HepG2 (cell line): ENCODE measurements around the gene GPS2. TPM values are rescaled to one million over a fixed set of nuclear protein-coding genes. Genes with fewer than 3 reads are reported as not detected.
A peak's percentile ranks its signal among the peaks of the same experiment; 100 is the strongest.

ENCODE experiments used
- CHD2 ChIP-seq: IDR thresholded peaks from 2 replicates; pipeline ENCODE4 v1.6.1; 2011; ENCODE audit warnings: low read depth, low read length, improper control_type of control experiment
- ELF1 ChIP-seq: sonication (generic); formaldehyde crosslinking; IDR thresholded peaks from 2 replicates; pipeline ENCODE4 v1.4.0; 2020; ENCODE audit warnings: missing genetic modification reagents
- FOXM1 ChIP-seq: sonication (generic); formaldehyde crosslinking; IDR thresholded peaks from 2 replicates; pipeline ENCODE4 v1.5.0; 2020; ENCODE audit warnings: missing genetic modification reagents
- GATA4 ChIP-seq: sonication (generic); IDR thresholded peaks from 2 replicates; pipeline ENCODE4 v1.6.1; 2016; ENCODE audit warnings: antibody characterized with exemption, low read depth, borderline replicate concordance
- KDM5B ChIP-seq: sonication (generic); formaldehyde crosslinking; IDR thresholded peaks from 2 replicates; pipeline ENCODE4 v1.4.0; 2020; ENCODE audit warnings: missing genetic modification reagents, mild to moderate bottlenecking, borderline replicate concordance
- MED13 ChIP-seq: sonication (generic); formaldehyde crosslinking; IDR thresholded peaks from 2 replicates; pipeline ENCODE4 v1.5.0; 2020; ENCODE audit warnings: missing genetic modification reagents
- MLXIP ChIP-seq: sonication (generic); formaldehyde crosslinking; IDR thresholded peaks from 2 replicates; pipeline ENCODE4 v1.9.0; 2021; ENCODE audit warnings: missing genetic modification reagents, borderline replicate concordance
- SPEN ChIP-seq: sonication (generic); formaldehyde crosslinking; IDR thresholded peaks from 2 replicates; pipeline ENCODE4 v1.5.1; 2020; ENCODE audit warnings: low read depth, mild to moderate bottlenecking, missing genetic modification reagents
- TFDP1 ChIP-seq: IDR thresholded peaks from 2 replicates; pipeline ENCODE4 v1.6.1; 2016; ENCODE audit warnings: missing compliant biosample characterization, missing genetic modification reagents, borderline replicate concordance
- YEATS4 ChIP-seq: sonication (generic); formaldehyde crosslinking; IDR thresholded peaks from 2 replicates; pipeline ENCODE4 v1.4.0; 2020; ENCODE audit warnings: missing genetic modification reagents, borderline replicate concordance
- ZBTB21 ChIP-seq: sonication (generic); formaldehyde crosslinking; IDR thresholded peaks from 2 replicates; pipeline ENCODE4 v1.4.0; 2020; ENCODE audit warnings: missing genetic modification reagents
- ZBTB33 ChIP-seq: sonication (generic); formaldehyde crosslinking; IDR thresholded peaks from 2 replicates; pipeline ENCODE4 v1.4.0; 2020; ENCODE audit warnings: missing genetic modification reagents
- ZFP37 ChIP-seq: sonication (generic); formaldehyde crosslinking; IDR thresholded peaks from 2 replicates; pipeline ENCODE4 v1.4.0; 2020; ENCODE audit warnings: missing genetic modification reagents, borderline replicate concordance
- ZNF230 ChIP-seq: sonication (generic); formaldehyde crosslinking; IDR thresholded peaks from 2 replicates; pipeline ENCODE4 v1.4.0; 2020; ENCODE audit warnings: mild to moderate bottlenecking, missing genetic modification reagents
- ZNF333 ChIP-seq: sonication (generic); formaldehyde crosslinking; IDR thresholded peaks from 2 replicates; pipeline ENCODE4 v1.4.0; 2020; ENCODE audit warnings: mild to moderate bottlenecking, missing genetic modification reagents, borderline replicate concordance
- ZNF431 ChIP-seq: sonication (generic); formaldehyde crosslinking; IDR thresholded peaks from 2 replicates; pipeline ENCODE4 v1.9.0; 2022; ENCODE audit warnings: missing genetic modification reagents, low read depth, mild to moderate bottlenecking, borderline replicate concordance
- ZNF546 ChIP-seq: sonication (generic); formaldehyde crosslinking; conservative IDR thresholded peaks from 2 replicates; pipeline ENCODE4 v1.8.1; 2023; ENCODE audit warnings: mild to moderate bottlenecking, missing genetic modification reagents
- ZNF720 ChIP-seq: sonication (generic); formaldehyde crosslinking; IDR thresholded peaks from 2 replicates; pipeline ENCODE4 v1.4.0; 2020; ENCODE audit warnings: missing genetic modification reagents
- ZNF770 ChIP-seq: sonication (generic); formaldehyde crosslinking; IDR thresholded peaks from 2 replicates; pipeline ENCODE4 v1.5.0; 2020; ENCODE audit warnings: mild to moderate bottlenecking, missing genetic modification reagents
- ZNF780A ChIP-seq: sonication (generic); formaldehyde crosslinking; IDR thresholded peaks from 2 replicates; pipeline ENCODE4 v1.8.0; 2022; ENCODE audit warnings: mild to moderate bottlenecking, missing genetic modification reagents, moderate library complexity
- ZSCAN9 ChIP-seq: IDR thresholded peaks from 2 replicates; pipeline ENCODE4 v1.6.1; 2016; ENCODE audit warnings: borderline replicate concordance
- polyA plus RNA-seq, 8 experiments: library from polyadenylated mRNA; depleted of rRNA in 3 of 8; stranded (reverse) in 7 of 8; unstranded in 1 of 8; fragments of >200 nt; fragmentation: Illumina TruSeq in 4 of 8; extraction: Trizol in 4 of 8; gene quantifications; 2 replicates each; pipeline versions ENCODE4 v1.2.1 to v1.2.3, GENCODE V29; 2011 to 2016; ENCODE audit warnings: low read depth in 4 of 8, missing spikeins in 1 of 8, mixed read lengths in 1 of 8; ENCODE audit not compliant: insufficient read depth in 1 of 8
- total RNA-seq, 5 experiments: library from RNA; depleted of rRNA; stranded (reverse); fragments of >200 nt; fragmentation: Illumina TruSeq; extraction: Trizol; gene quantifications; 2 replicates each; pipeline ENCODE4 v1.2.3, GENCODE V29; 2016; ENCODE audit warnings: low read depth in 1 of 5

Gene GPS2
- total and polyA plus RNA-seq, 2 of the 13 experiments (the other 11 are each of a cell fraction or from before 2014, with no cell fraction given): 58.0 to 59.4 TPM

- TF ChIP-seq CHD2 (no peak), ZNF770 (CRISPR knock-in tag) (no peak), MLXIP (CRISPR knock-in tag) (no peak), ZNF431 (CRISPR knock-in tag) (no peak), ELF1 (CRISPR knock-in tag) (no peak; the same call in 1 of the 2 replicates), TFDP1 (CRISPR knock-in tag) (no peak), GATA4 (peak; percentile 37; the same call in 1 of the 2 replicates), FOXM1 (CRISPR knock-in tag) (no peak), ZNF720 (CRISPR knock-in tag) (no peak), ZBTB21 (no peak), ZSCAN9 (CRISPR knock-in tag) (no peak), YEATS4 (peak; percentile 20; the same call in 1 of the 2 replicates), ZNF546 (CRISPR knock-in tag) (no peak), MED13 (no peak), SPEN (CRISPR knock-in tag) (peak; percentile 40; the same call in 1 of the 2 replicates), ZNF230 (no peak), ZNF333 (CRISPR knock-in tag) (0 out of 2 replicates have a peak, but pooled peaks have one; percentile 15), ZFP37 (CRISPR knock-in tag) (no peak), ZBTB33 (CRISPR knock-in tag) (no peak; the same call in 1 of the 2 replicates), KDM5B (CRISPR knock-in tag) (no peak; the same call in 1 of the 2 replicates), ZNF780A (CRISPR knock-in tag) (no peak)
Measured at GRCh38 chr17:7306911-7307685, 8.1 kb downstream of the GPS2 start, which contains the start of gene EIF5A (continued).
